Stomach (tissue), 4 donors: ENCODE data around the gene KRT7.

Experiments used
- POLR2A ChIP-seq, 4 donors: fragments of 450-650 bp; IDR thresholded peaks; one replicate each; pipeline ENCODE4 v1.6.1; 2016; ENCODE audit warnings: antibody characterized with exemption in 4 of 4, control low read depth in 2 of 4, mild to moderate bottlenecking in 1 of 4, moderate library complexity in 1 of 4
- TF ChIP-seq, protein P1 (sequence below), 7 experiments: fragments of 450-650 bp in 4 of 7; fragments of 200-600 bp in 3 of 7; sonication (generic) in 3 of 7; IDR thresholded peaks; one replicate each; pipeline ENCODE4 v1.5.1; 2016 to 2019; ENCODE audit warnings: antibody characterized with exemption in 7 of 7, control low read depth in 2 of 7, mild to moderate bottlenecking in 1 of 7

DNA sequence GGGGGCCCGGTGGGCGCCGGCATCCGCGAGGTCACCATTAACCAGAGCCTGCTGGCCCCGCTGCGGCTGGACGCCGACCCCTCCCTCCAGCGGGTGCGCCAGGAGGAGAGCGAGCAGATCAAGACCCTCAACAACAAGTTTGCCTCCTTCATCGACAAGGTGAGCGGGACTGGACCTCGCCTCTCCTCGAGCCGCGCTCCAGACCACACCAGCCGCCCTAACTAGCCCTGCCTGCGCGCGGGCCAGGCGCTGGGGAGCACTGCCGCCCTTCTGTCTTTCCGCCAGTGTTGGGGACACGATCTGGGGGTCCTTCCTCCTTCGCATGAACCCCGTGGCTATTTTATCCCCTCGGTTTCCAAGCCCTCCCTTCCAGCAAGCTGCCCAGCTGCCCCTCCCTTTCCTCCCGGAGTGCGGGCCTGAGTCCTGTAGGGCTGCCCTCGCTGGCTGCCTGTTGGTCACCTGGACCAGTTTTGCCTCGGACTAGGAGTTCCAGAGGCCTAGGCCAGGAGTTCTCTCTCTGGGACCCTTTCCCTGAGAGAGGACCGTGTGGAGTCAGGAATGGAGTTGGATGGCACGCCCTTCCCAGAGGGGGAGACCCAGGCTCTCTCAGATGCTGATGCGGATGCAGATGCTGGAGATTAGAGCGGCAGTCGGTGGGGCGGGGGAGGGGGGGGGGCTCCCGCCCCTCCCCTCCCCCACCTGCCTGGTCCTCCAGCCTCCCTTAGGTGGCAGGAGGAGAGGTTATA, 592 bp downstream of the KRT7 start:
- TF ChIP-seq, protein P1, sequence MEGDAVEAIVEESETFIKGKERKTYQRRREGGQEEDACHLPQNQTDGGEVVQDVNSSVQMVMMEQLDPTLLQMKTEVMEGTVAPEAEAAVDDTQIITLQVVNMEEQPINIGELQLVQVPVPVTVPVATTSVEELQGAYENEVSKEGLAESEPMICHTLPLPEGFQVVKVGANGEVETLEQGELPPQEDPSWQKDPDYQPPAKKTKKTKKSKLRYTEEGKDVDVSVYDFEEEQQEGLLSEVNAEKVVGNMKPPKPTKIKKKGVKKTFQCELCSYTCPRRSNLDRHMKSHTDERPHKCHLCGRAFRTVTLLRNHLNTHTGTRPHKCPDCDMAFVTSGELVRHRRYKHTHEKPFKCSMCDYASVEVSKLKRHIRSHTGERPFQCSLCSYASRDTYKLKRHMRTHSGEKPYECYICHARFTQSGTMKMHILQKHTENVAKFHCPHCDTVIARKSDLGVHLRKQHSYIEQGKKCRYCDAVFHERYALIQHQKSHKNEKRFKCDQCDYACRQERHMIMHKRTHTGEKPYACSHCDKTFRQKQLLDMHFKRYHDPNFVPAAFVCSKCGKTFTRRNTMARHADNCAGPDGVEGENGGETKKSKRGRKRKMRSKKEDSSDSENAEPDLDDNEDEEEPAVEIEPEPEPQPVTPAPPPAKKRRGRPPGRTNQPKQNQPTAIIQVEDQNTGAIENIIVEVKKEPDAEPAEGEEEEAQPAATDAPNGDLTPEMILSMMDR (IDR thresholded peaks at IDR 0.05): no peak
- no peak for TF ChIP-seq POLR2A (IDR thresholded peaks at IDR 0.05)
